A549 (cell line): Measurements from ENCODE around the gene KLHDC7B.

Source experiments
- RCOR1 ChIP-seq: fragments of 150-350 bp; IDR thresholded peaks from 2 replicates; pipeline ENCODE4 v1.6.1; 2014; ENCODE audit warnings: antibody characterized with exemption, low read length, low read depth
- RNF2 ChIP-seq: fragments of 200-600 bp; sonication (generic); IDR thresholded peaks from 2 replicates; pipeline ENCODE4 v1.6.1; 2016; ENCODE audit warnings: low read depth, mild to moderate bottlenecking, antibody characterized with exemption, moderate library complexity, borderline replicate concordance
- TF ChIP-seq, protein P1 (sequence below): fragments of >200 bp; sonication (Bioruptor Twin); formaldehyde crosslinking; IDR thresholded peaks from 3 replicates; pipeline ENCODE4 v1.5.1; 2016
- TF ChIP-seq, protein P2 (sequence below): IDR thresholded peaks from 2 replicates; pipeline ENCODE4 v1.6.1; 2012; ENCODE audit warnings: low read depth, borderline replicate concordance

DNA sequence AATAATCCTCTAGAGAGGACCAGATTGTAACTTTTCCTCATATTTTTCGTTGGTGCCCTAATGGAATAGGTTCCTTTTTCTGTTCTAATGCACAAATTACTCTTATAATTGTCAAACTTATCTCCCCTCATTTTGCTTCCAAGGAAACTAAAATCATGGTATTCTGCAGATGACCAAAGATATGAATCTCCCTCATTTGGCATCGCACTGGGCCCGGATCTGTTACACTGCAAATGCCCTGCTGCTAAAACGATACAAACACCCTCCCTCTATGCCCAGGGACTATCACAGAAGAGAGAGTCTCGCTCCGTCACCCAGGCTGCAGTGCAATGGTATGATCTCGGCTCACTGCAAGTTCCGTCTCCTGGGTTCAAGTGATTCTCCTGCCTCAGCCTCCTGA lies 7.6 kb downstream of the KLHDC7B start:
- TF ChIP-seq, protein P1, sequence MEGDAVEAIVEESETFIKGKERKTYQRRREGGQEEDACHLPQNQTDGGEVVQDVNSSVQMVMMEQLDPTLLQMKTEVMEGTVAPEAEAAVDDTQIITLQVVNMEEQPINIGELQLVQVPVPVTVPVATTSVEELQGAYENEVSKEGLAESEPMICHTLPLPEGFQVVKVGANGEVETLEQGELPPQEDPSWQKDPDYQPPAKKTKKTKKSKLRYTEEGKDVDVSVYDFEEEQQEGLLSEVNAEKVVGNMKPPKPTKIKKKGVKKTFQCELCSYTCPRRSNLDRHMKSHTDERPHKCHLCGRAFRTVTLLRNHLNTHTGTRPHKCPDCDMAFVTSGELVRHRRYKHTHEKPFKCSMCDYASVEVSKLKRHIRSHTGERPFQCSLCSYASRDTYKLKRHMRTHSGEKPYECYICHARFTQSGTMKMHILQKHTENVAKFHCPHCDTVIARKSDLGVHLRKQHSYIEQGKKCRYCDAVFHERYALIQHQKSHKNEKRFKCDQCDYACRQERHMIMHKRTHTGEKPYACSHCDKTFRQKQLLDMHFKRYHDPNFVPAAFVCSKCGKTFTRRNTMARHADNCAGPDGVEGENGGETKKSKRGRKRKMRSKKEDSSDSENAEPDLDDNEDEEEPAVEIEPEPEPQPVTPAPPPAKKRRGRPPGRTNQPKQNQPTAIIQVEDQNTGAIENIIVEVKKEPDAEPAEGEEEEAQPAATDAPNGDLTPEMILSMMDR = no peak
- TF ChIP-seq RCOR1 (no peak), RNF2 (no peak)
- TF ChIP-seq, protein P2, sequence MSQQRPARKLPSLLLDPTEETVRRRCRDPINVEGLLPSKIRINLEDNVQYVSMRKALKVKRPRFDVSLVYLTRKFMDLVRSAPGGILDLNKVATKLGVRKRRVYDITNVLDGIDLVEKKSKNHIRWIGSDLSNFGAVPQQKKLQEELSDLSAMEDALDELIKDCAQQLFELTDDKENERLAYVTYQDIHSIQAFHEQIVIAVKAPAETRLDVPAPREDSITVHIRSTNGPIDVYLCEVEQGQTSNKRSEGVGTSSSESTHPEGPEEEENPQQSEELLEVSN = no peak
